Heart left ventricle (tissue), 13 donors: ENCODE data around the gene TGM2.

Experiments used
- POLR2A ChIP-seq, 2 donors: fragments of 450-650 bp; IDR thresholded peaks; one replicate each; pipeline ENCODE4 v1.6.1; 2017; ENCODE audit warnings: antibody characterized with exemption in 2 of 2, mild to moderate bottlenecking in 2 of 2, moderate library complexity in 2 of 2
- TF ChIP-seq, protein P1 (sequence below), 12 donors: fragments of 200-600 bp; sonication (generic) in 4 of 12; IDR thresholded peaks; one replicate each; pipeline versions ENCODE4 v1.5.0 to v1.8.0; 2018 to 2022; ENCODE audit warnings: antibody characterized with exemption in 12 of 12, mild to moderate bottlenecking in 5 of 12
- donor health status: ischemic (EF 13 %, LVEDD 7.1; RV severe dilation, severe dysfunction).
- donor health status: DM: no; HTN: yes; CAD: no.
- donor health status: DM: no; HTN: no; CAD: no.
- donor health status: ischemic (EF 25% LVEDD 6.9; RV normal size, moderate dysfunction).
- donor health status: ischemic (EF 25% LVEDD 5.7; RV mildly dilated, moderate dysfunction).
- donor health status: ischemic (EF 35%, LVEDD 5.7; RV mildly dilated, moderate dysfunction).
- donor health status: nonischemic (EF 11% LVEDD 7.7; RV severe dilation, severe dysfunction).
- donor health status: DM: yes; HTN: yes; CAD: no.
- donor health status: PGD.
- donor health status: ischemic (EF 29% LVEDD 5.4; RV normal size, mild dysfunction).
- donor health status: nonischemic (EF 23%, LVEDD 6.1; RV moderate dilation, normal function).

DNA sequence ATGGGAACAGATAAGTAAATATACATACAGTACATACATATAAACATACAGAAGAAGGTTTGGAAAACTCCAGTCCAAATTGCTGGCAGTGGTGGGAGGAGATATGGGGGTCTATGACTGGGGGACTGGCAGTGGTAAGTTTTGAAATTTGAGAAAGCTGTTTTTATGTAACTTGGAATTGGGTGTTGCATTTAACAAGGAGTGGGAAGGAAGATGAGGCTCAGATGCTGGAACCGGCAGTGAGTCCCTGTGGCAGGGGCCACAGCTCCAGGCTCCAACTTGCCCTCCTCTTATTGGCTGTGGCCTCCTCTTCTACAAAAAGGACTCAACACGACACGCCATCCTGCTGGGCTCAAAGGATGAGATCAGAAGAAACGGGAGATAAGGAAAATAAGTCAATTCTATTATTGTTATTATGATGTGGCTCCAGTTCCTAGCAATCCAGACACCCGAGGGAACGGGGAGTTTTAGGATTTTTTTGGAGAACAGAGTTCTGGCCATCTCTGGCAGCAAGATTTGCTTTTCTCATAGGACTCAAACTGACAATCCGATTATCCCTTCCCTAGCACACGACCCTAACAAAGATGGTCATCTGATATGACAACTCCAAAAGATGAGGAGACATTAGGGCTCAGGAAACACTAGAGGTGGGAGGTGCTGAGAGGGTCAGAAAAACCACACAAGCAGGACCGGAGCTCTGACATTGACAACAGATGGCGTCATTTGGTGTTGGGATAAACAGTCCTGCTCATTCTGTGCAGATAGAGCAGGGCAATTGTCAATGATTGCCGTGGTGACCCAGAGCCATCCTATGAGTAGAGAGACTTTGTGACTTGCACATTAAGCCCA, 6.0 kb upstream of the TGM2 start:
- TF ChIP-seq POLR2A (IDR thresholded peaks at IDR 0.05), result no peak
- TF ChIP-seq, protein P1, sequence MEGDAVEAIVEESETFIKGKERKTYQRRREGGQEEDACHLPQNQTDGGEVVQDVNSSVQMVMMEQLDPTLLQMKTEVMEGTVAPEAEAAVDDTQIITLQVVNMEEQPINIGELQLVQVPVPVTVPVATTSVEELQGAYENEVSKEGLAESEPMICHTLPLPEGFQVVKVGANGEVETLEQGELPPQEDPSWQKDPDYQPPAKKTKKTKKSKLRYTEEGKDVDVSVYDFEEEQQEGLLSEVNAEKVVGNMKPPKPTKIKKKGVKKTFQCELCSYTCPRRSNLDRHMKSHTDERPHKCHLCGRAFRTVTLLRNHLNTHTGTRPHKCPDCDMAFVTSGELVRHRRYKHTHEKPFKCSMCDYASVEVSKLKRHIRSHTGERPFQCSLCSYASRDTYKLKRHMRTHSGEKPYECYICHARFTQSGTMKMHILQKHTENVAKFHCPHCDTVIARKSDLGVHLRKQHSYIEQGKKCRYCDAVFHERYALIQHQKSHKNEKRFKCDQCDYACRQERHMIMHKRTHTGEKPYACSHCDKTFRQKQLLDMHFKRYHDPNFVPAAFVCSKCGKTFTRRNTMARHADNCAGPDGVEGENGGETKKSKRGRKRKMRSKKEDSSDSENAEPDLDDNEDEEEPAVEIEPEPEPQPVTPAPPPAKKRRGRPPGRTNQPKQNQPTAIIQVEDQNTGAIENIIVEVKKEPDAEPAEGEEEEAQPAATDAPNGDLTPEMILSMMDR (IDR thresholded peaks at IDR 0.05), result no peak
